Measurements from ENCODE around the gene CCDC13.

The CCDC13 gene

GRCh38 chr3:42771271-42771670, 1.8 kb downstream of the CCDC13 start:
- no peak for DNase-seq (ENCODE audit: low spot score)
- Histone ChIP-seq H3K36me3 (ENCODE audit: low read depth) (no peaks in the 10 kb centered on the region), H3K27me3 (ENCODE audit: insufficient read depth, poor library complexity, severe bottlenecking) (no peaks in the 10 kb centered on the region), H3K9me3 (ENCODE audit: severe bottlenecking) (no peaks in the 10 kb centered on the region), H3K4me1 (ENCODE audit: insufficient read depth, poor library complexity, severe bottlenecking) (no peaks in the 10 kb centered on the region), H3K27ac (ENCODE audit: poor library complexity, severe bottlenecking) (no peak overlapping the region), H3K4me3 (ENCODE audit: severe bottlenecking) (no peak overlapping the region)
- TF ChIP-seq, protein P1, sequence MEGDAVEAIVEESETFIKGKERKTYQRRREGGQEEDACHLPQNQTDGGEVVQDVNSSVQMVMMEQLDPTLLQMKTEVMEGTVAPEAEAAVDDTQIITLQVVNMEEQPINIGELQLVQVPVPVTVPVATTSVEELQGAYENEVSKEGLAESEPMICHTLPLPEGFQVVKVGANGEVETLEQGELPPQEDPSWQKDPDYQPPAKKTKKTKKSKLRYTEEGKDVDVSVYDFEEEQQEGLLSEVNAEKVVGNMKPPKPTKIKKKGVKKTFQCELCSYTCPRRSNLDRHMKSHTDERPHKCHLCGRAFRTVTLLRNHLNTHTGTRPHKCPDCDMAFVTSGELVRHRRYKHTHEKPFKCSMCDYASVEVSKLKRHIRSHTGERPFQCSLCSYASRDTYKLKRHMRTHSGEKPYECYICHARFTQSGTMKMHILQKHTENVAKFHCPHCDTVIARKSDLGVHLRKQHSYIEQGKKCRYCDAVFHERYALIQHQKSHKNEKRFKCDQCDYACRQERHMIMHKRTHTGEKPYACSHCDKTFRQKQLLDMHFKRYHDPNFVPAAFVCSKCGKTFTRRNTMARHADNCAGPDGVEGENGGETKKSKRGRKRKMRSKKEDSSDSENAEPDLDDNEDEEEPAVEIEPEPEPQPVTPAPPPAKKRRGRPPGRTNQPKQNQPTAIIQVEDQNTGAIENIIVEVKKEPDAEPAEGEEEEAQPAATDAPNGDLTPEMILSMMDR (IDR thresholded peaks at IDR 0.05; ENCODE audit: poor library complexity, severe bottlenecking): no peak
- ATAC-seq (ENCODE audit: low read depth): peak; percentile 24; the same call in 1 of the 3 replicates

- no peak for ATAC-seq (ENCODE audit: low read depth)
- no peak overlapping the region for H3K27ac ChIP-seq (ENCODE audit: poor library complexity, severe bottlenecking)
- H3K27me3 ChIP-seq (ENCODE audit: insufficient read depth, poor library complexity, severe bottlenecking): no peaks in the 10 kb centered on the region
- H3K4me3 ChIP-seq (ENCODE audit: severe bottlenecking): no peak overlapping the region
- no peaks in the 10 kb centered on the region for H3K36me3 ChIP-seq (ENCODE audit: low read depth)
- TF ChIP-seq, protein P1 (IDR thresholded peaks at IDR 0.05; ENCODE audit: poor library complexity, severe bottlenecking): no peak
- H3K4me1 ChIP-seq (ENCODE audit: insufficient read depth, poor library complexity, severe bottlenecking): no peaks in the 10 kb centered on the region
- no peaks in the 10 kb centered on the region for H3K9me3 ChIP-seq (ENCODE audit: severe bottlenecking)
- DNase-seq (ENCODE audit: low spot score): peak; percentile 35
Measured at GRCh38 chr3:42769477-42770131, 3.4 kb downstream of the CCDC13 start.

GRCh38 chr3:42764561-42765295, 8.3 kb downstream of the CCDC13 start:
- TF ChIP-seq, protein P1 (IDR thresholded peaks at IDR 0.05; ENCODE audit: poor library complexity, severe bottlenecking): no peak
- Histone ChIP-seq H3K27ac (ENCODE audit: poor library complexity, severe bottlenecking) (no peak overlapping the region), H3K36me3 (ENCODE audit: low read depth) (no peaks in the 10 kb centered on the region), H3K9me3 (ENCODE audit: severe bottlenecking) (no peaks in the 10 kb centered on the region), H3K27me3 (ENCODE audit: insufficient read depth, poor library complexity, severe bottlenecking) (no peaks in the 10 kb centered on the region), H3K4me3 (ENCODE audit: severe bottlenecking) (no peak overlapping the region), H3K4me1 (ENCODE audit: insufficient read depth, poor library complexity, severe bottlenecking) (peaks cover 5% of the 10 kb centered on the region)
- no peak for ATAC-seq (ENCODE audit: low read depth)
- DNase-seq (ENCODE audit: low spot score): no peak

GRCh38 chr3:42764115-42764514, 8.9 kb downstream of the CCDC13 start:
- TF ChIP-seq, protein P1 (IDR thresholded peaks at IDR 0.05; ENCODE audit: poor library complexity, severe bottlenecking): no peak
- no peaks in the 10 kb centered on the region for H3K36me3 ChIP-seq (ENCODE audit: low read depth)
- H3K27me3 ChIP-seq (ENCODE audit: insufficient read depth, poor library complexity, severe bottlenecking): no peaks in the 10 kb centered on the region
- ATAC-seq (ENCODE audit: low read depth) (no peak), DNase-seq (ENCODE audit: low spot score) (peak; percentile 15)
- H3K9me3 ChIP-seq (ENCODE audit: severe bottlenecking): no peaks in the 10 kb centered on the region
- H3K27ac ChIP-seq (ENCODE audit: poor library complexity, severe bottlenecking): no peak overlapping the region
- no peak overlapping the region for H3K4me3 ChIP-seq (ENCODE audit: severe bottlenecking)
- peaks cover 5% of the 10 kb centered on the region for H3K4me1 ChIP-seq (ENCODE audit: insufficient read depth, poor library complexity, severe bottlenecking)

- no peaks in the 10 kb centered on the region for H3K9me3 ChIP-seq (ENCODE audit: severe bottlenecking)
- ATAC-seq (ENCODE audit: low read depth): no peak
- no peak overlapping the region for H3K27ac ChIP-seq (ENCODE audit: poor library complexity, severe bottlenecking)
- H3K36me3 ChIP-seq (ENCODE audit: low read depth): no peaks in the 10 kb centered on the region
- TF ChIP-seq, protein P1 (IDR thresholded peaks at IDR 0.05; ENCODE audit: poor library complexity, severe bottlenecking): no peak
- H3K4me3 ChIP-seq (ENCODE audit: severe bottlenecking): no peak overlapping the region
- H3K27me3 ChIP-seq (ENCODE audit: insufficient read depth, poor library complexity, severe bottlenecking): no peaks in the 10 kb centered on the region
- H3K4me1 ChIP-seq (ENCODE audit: insufficient read depth, poor library complexity, severe bottlenecking): peaks cover 5% of the 10 kb centered on the region
- no peak for DNase-seq (ENCODE audit: low spot score)
Measured at GRCh38 chr3:42763021-42763420, 10.0 kb downstream of the CCDC13 start.
